Pulmonary artery endothelial cell (primary cell): ENCODE measurements around the gene TCFL5. TPM values are rescaled to one million over a fixed set of nuclear protein-coding genes. Genes with fewer than 3 reads are reported as not detected.

Experiments used
- DNase-seq: peaks from one replicate; pipeline ENCODE4 v3.0.0-alpha.2; 2011; ENCODE audit warnings: low read depth, low spot score
- total RNA-seq: library from RNA; depleted of rRNA; stranded (reverse); fragments of >200 nt; gene quantifications from 2 replicates; pipeline ENCODE4 v1.2.3, GENCODE V29; 2014

The TCFL5 gene
- total RNA-seq, 1 donor from 2014 or later = 15.6 TPM

- DNase-seq = no peak
Measured at GRCh38 chr20:62823688-62824475, 37.7 kb downstream of the TCFL5 start.

- DNase-seq = no peak
Measured at GRCh38 chr20:62822788-62823651, 38.6 kb downstream of the TCFL5 start.

GRCh38 chr20:62822239-62822787, 39.3 kb downstream of the TCFL5 start:
- no peak for DNase-seq

- DNase-seq = no peak
Measured at GRCh38 chr20:62821726-62822210, 39.9 kb downstream of the TCFL5 start.

- no peak for DNase-seq
Measured at GRCh38 chr20:62820962-62821725, 40.5 kb downstream of the TCFL5 start.

GRCh38 chr20:62820208-62820961, 41.2 kb downstream of the TCFL5 start:
- DNase-seq = no peak

- DNase-seq = no peak
Measured at GRCh38 chr20:62819494-62820174, 42.0 kb downstream of the TCFL5 start.

GRCh38 chr20:62818592-62819493, 42.8 kb downstream of the TCFL5 start:
- no peak for DNase-seq

- DNase-seq = no peak
Measured at GRCh38 chr20:62817975-62818591, 43.5 kb downstream of the TCFL5 start.

- DNase-seq = no peak
Measured at GRCh38 chr20:62816884-62817873, 44.4 kb downstream of the TCFL5 start, which contains the start of gene COL9A3. COL9A3 (plus strand) TSS chr20:62817050; CDS start chr20:62817065, 15 bp downstream.

GRCh38 chr20:62816031-62816883, 45.4 kb downstream of the TCFL5 start:
- DNase-seq = no peak

GRCh38 chr20:62815066-62815991, 46.3 kb downstream of the TCFL5 start:
- no peak for DNase-seq

- DNase-seq = no peak
Measured at GRCh38 chr20:62814709-62815065, 46.9 kb downstream of the TCFL5 start.

GRCh38 chr20:62814060-62814708, 47.4 kb downstream of the TCFL5 start:
- DNase-seq = no peak

GRCh38 chr20:62813588-62813987, 48.0 kb downstream of the TCFL5 start:
- no peak for DNase-seq
